PC-9 (cell line): Measurements from ENCODE around the gene TP53BP1.

Source experiments
- EZH2 ChIP-seq: fragments of 200-600 bp; sonication (generic); IDR thresholded peaks from 2 replicates; pipeline ENCODE4 v1.8.0; 2017; ENCODE audit warnings: antibody characterized with exemption, low read depth
- TF ChIP-seq, protein P1 (sequence below): fragments of 200-600 bp; sonication (generic); conservative IDR thresholded peaks from 2 replicates; pipeline ENCODE4 v1.6.1; 2017; ENCODE audit warnings: mixed run types, antibody characterized with exemption, mild to moderate bottlenecking, moderate library complexity

DNA sequence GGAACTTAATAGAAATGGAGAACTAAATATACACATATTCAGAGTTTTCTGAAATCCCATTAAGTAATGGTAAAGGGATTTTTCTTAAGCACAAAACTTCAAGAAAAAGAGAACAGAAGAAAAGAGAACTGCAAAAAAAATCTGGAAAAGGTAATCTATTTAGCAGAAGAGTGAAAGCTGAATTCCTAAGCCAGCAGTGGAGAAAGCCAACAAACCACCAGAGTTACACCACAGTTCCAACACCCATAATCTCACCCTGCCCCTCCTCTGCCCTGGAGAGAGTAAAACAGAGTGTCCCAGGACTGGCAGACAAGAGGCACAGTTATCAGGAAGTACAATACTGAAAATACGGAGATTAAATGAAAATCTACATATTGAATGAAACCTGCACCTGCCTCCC, 29.4 kb downstream of the TP53BP1 start:
- TF ChIP-seq, protein P1, sequence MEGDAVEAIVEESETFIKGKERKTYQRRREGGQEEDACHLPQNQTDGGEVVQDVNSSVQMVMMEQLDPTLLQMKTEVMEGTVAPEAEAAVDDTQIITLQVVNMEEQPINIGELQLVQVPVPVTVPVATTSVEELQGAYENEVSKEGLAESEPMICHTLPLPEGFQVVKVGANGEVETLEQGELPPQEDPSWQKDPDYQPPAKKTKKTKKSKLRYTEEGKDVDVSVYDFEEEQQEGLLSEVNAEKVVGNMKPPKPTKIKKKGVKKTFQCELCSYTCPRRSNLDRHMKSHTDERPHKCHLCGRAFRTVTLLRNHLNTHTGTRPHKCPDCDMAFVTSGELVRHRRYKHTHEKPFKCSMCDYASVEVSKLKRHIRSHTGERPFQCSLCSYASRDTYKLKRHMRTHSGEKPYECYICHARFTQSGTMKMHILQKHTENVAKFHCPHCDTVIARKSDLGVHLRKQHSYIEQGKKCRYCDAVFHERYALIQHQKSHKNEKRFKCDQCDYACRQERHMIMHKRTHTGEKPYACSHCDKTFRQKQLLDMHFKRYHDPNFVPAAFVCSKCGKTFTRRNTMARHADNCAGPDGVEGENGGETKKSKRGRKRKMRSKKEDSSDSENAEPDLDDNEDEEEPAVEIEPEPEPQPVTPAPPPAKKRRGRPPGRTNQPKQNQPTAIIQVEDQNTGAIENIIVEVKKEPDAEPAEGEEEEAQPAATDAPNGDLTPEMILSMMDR, result no peak
- no peak for TF ChIP-seq EZH2
